HG03558 (cell line): Measurements from ENCODE around the gene PRODH.
"Not testable (repeated sequence)": the region's sequence is repeated elsewhere in the genome, so short reads cannot be mapped to it uniquely, and the experiment has no call there.

Source experiments
- ATAC-seq: cut with Tn5 transposase; IDR thresholded peaks from one replicate; pipeline ENCODE4 v1.9.1; 2021; ENCODE audit warnings: moderate number of reproducible peaks; ENCODE audit not compliant: unreplicated experiment; ENCODE audit errors: extremely low read depth

The PRODH gene, protein sequence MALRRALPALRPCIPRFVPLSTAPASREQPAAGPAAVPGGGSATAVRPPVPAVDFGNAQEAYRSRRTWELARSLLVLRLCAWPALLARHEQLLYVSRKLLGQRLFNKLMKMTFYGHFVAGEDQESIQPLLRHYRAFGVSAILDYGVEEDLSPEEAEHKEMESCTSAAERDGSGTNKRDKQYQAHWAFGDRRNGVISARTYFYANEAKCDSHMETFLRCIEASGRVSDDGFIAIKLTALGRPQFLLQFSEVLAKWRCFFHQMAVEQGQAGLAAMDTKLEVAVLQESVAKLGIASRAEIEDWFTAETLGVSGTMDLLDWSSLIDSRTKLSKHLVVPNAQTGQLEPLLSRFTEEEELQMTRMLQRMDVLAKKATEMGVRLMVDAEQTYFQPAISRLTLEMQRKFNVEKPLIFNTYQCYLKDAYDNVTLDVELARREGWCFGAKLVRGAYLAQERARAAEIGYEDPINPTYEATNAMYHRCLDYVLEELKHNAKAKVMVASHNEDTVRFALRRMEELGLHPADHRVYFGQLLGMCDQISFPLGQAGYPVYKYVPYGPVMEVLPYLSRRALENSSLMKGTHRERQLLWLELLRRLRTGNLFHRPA

DNA sequence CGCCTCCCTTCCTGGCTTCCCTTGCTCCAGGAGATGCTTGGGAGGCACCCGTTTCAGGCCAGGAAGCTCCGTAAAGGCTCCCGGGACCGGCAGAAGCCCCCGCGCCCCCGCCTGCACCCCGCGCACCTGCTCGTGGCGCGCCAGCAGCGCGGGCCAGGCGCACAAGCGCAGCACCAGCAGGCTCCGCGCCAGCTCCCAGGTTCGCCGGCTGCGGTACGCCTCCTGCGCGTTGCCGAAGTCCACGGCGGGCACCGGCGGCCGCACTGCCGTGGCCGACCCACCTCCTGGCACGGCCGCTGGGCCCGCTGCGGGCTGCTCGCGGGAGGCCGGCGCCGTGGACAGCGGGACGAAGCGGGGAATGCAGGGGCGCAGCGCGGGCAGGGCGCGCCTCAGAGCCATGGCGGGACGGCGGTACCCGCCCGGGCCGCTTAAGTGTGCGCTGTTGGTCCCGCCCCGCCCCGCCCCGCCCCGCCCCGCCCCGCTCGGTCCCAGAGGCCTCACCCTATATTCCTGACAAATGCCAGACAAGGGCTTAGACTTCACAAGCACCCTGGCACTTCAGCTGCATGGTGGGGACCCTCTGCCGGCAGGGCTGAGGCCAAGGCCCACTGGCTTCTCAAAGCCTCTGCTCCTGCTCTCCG lies at the start of gene PRODH:
Gene PRODH, minus strand, starts transcription at position 405 of the 641 bp plus-strand sequence. Its CDS starts 6 bp downstream, at position 399.
- no peak for ATAC-seq

DNA sequence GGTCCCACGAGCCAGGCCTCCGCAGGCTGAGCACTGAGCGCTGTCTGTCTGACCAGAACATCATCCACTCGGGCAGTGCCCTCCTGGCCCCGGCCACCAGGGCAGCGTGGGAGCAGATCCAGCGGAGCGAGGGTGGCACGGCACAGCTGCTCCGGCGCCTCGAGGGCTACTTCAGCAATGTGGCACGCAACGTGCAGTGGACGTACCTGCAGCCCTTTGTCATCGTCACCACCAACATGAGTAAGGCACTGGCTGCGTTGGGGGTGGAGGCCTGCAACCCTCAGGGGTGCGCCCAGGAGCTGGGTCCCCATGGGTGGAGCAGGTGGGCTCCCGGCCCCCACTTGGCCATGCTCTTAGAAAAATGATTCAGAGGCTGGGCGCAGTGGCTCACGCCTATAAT lies 49.7 kb upstream of the PRODH start:
- ATAC-seq = no peak

DNA sequence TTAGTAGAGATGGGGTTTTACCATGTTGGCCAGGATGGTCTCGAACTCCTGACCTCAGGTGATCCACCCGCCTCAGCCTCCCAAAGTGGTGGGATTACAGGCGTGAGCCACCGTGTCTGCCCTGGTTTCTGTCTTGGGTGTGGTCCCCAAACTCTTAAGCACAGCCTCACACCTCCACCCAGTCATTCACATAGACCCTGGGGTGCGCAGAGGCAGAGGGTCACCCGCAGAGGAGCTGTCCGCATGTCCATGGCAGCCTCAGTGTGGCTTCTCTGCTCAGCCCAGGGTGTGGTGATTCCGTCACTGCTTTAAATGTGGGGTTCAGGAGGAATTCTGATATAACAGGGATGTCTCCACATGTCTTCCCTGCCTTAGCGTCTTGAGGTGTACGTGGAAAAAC lies 48.5 kb upstream of the PRODH start:
- no peak for ATAC-seq

DNA sequence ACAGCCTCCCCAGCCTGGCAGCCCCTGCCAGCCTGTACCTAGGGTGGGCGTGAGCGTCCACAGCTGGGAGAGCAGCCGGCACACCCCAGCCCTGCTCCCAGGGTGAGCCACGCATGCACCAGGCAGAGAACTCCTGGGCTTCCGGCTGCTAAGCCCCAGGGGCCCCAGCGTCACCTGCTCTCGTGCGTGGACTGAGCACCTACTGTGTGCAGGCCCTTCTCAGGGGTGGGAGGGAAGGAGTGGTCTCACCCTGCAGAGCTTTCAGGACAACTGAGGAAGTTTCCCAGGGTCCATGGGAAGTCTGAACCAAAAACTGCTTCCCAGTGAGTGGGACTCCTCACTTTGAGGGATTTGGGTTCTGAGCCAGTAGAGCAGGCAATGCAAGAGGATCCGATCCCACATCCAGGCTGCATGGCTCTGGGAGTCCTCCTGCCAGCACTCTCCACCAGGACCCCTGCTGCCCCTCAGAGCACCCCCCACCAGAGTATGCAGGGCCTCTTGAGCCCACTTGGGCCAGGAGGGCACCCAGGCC lies 47.1 kb upstream of the PRODH start:
- ATAC-seq = no peak

DNA sequence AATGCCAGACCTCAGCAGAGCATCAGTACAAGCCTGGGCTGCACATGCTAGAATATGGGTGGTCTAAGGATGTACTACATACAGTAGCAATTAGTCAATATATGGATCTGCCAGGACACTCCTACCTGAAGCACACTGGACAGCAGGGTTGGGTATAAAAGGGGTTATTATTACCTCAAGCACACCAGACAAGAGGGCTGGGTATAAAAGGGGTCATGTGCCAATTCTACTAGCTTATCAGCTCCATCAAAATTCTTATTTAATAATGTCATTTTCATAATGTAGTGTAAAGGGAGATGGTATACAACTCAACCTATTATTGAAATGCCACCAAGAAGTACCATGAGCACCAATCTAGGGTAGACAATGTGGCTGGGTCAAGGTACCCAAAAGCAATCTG lies 44.7 kb upstream of the PRODH start:
- ATAC-seq = no peak

DNA sequence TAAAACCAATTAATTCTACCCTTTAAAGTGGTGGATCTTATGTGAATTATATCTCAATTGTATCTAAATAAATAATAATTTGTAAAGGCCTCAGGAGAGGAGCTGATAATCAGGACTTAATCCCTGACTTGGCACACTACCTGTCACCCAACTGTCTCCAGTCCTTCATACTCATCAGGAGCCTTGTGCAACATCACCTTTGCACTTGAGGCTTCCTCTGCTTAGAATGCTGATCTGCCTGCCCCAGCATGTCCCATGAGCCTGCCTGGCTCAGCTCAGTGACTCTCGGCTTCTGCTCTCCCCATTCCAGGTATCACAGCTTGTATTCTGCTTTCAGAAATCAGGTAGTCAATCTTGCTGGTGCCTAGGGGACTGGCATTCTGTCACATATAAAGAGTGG lies 43.9 kb upstream of the PRODH start:
- ATAC-seq = no peak

DNA sequence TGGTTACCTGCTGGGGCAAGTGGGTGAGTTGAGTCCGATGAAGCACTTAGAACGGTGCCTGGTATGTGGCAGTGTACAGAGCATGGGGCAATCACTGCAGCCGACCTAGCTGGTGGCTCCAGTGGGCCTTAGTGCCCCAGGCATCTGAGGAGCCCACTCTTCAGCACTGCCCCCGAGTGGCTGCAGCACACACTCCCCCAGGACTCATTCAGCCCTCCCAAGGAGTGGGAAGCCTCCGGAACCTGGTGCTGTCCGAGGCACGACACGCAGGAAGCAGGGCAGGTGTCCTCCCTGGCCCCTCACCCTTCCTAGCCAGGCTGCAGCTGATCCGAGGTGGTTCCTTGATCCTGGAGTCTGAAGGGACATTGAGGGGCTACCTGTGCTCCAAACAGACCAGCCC lies 42.4 kb upstream of the PRODH start:
- no peak for ATAC-seq

DNA sequence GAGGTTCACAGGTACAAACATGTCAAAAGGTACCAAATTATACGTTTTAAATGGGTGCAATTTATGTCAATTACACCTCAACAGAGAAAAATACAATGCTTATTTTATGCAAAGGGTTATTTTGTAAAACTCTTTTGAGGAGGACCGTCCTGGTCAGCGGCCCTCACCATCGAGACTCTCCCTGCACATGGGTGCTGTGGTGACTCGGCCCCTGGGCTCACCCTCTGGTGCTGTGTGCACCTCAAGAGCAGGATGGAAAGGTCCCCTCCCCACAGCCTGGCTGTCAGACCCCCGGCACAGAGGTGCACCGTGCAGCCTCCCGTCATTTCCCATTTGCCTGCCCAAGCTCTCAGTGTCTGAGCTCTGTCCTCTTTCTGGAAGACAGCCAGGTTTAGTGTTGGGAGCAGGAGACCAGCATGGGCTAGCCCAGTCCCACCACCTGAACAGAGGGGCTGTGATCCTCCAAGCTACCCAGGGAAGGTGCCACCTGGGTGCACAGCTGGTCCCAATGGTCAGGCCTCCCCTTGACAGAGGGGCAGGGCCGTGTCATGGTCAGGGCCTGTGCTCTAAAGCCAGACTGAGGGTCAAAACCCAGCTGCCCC lies 41.8 kb upstream of the PRODH start:
- no peak for ATAC-seq

DNA sequence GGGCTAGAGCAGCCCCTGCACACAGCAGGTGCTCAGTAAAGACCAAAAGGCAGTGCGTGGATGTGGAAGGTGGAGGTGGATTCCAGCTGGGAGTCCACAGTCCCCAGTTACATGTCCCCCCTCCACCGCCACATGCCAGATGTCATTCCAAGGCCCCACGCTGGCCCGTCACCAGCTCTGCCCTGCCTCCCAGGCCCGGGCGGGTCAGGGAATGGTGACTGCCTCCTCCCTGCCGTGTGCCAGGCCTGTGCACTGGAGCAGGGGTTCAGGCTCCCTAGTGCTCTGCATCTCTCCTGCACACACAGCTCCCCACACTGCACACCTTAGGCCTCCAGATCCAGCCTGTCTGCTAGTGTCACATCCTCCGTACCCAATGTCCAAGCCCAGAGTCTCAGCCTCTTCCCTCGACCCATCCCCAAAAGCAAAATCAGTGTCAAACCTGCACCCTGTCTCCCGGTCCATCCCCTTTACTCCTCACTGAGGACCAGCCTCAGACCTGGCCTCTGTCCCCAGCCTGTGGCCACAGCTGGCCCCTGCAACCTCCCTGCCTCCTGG lies 40.2 kb upstream of the PRODH start:
- no peak for ATAC-seq

DNA sequence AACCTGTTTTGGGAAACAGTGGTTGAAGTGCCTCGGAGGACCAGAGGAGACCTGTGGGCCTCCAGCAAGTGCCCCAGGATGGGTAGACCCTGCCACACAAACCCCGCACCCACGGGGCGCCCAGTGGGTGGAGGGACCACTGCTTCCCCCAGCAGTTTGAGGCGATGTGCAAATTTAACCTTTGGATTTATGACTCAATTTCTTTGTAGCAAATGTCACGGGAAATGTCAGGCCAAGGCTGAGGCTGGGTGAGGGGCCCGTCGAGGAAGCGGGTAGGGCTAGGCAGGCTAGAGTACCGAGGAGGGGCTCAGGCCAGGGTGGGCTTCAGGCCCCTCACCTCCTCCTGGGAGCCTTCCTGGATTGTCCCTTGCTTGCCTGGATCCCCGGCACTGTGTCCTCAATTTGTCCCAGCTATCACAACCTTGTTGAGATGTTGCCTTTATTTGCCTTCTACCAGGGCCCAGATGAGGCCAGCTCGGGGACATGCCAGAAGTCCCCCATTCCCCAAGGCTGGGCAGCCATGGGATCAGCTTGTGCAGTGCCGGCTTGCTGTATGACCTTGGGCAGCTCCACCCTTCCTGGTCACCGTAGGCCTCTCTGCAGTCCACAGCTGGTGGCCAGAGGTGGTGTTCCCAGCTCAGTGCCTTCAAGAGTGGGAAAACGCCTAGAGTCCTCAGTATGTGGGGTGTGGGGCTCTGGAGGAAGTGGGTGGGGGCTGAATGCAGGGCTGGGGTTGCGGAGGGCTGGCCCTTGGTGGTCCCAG lies 39.5 kb upstream of the PRODH start:
- no peak for ATAC-seq

DNA sequence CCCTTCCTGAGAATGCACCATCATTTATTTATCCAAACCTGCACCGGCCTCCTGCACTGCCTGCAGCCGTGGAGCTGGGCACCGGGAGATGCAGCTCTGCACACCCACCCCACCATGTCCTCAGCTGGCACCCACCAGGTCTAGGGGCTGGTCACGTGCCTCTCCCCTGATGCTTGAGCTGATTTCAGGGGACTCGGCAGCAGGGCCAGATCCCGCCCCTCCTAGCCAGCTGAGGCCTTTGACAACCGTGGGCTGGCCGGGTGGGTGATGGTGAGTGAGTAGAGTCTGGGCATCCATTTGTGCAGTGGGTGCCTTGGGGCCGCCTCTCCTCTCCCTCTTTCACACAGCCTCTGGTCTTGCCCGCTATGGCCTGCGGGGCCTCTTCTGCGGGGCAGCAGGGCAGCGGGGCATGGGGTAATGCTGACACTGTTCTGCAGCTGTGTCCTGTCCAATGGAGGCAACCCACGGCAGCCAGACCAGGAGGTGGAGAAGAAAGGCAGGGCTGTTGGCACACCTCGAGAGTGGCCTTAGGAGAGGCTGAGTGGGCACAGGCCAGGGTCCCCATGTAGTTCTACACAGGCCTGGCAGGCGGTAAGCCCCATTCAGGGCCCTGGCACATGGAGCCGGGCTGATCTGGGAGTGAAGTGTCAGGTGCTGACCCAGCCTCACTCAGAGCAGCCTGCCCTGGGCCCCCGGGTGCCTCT lies 38.5 kb upstream of the PRODH start:
- ATAC-seq = no peak

DNA sequence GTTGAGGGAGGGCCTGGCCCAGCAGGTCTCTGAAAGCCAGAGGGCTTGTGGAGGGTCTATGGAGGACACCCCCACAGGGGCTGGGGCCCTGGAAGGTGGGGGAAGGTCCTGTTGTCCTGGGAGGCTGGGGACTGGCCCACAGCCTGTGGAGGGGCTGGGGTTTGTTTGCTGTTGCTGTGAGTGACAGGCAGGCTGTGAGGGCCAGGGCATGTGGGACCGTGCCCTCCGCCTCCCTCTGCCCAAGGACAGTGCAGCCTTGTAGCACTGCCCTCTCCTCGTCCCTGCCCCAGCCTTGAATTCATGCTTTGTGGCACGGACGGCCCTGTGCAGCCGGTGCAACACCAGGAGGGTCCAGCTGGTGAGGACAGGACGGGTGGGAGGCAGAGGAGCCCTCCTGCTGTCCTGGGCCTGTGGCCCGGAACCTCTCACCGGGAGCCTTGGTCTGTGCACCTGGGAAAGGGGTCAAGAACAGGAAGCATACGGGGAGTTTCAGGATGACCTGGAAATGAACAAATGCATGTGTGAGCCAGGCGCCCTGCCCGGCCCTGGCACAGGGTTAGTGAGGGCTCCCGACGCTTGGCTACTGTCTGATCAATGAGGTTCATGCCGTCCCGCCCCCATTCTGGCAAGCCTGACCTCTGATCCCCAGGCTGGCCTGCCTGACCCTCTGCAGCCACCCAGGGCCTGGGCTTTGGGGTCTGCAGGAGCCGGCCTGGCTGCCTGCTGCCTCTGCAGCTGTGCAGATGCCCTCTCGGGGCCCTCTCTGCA lies 37.4 kb upstream of the PRODH start:
- ATAC-seq = no peak

DNA sequence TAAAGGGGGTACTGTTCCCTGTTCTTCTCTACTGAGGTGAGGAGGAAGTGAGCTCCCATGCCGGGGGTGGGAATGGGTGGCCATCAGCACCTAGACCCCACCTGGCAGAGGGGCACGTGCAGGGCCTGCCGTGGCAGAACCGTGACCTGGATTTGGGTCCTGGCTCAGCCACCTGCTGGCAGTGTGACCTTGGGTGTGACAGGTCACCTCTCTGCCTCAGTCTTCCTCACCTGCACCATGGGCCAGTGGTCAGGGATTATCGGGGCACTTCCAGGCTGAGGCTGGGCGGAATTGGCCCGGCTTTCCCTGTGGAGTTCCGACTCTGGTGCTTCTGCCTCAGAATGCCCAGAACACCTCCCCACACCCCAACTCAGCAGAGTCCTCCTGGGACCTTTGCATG lies 36.5 kb upstream of the PRODH start:
- not testable (repeated sequence) for ATAC-seq

DNA sequence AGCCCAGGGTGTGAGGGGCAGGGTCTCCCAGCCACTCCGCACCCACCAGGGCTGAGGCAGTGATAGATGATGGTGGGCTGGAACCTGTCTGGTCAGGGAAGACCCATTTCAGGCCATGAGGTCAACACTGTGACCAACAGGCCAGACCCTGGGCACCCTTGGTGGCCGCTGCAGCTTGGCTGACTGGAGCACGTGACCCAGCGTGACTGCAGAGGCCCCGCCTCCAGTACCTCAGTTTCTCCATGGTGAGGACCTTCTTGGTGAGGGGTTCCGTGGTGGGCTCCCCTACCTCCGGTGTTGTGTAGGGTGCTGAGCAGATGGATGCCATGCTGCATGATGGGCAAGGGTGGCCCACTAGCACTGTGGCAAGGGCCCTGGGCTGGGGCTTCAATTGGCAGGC lies 35.9 kb upstream of the PRODH start:
- not testable (repeated sequence) for ATAC-seq

DNA sequence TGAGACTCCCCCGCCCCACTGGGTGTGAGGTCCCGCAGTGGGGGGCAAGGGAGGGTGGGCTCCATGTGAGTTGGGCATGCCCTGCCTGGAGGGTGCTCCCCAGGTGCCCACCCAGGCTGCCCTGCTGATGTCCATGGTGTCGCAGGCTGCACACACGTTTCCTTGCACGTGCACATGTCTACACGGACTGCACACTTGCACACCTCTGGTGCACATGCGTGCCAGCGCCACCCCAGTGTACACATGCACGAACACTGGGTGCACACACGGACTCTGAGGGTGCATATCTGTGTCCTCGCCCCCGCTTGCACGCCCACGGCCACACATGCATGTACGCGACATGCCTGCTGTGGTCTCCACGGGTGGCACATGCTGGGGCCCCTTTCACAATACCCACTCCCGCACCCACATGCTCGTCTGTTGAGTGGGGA lies 35.2 kb upstream of the PRODH start:
- no peak for ATAC-seq

DNA sequence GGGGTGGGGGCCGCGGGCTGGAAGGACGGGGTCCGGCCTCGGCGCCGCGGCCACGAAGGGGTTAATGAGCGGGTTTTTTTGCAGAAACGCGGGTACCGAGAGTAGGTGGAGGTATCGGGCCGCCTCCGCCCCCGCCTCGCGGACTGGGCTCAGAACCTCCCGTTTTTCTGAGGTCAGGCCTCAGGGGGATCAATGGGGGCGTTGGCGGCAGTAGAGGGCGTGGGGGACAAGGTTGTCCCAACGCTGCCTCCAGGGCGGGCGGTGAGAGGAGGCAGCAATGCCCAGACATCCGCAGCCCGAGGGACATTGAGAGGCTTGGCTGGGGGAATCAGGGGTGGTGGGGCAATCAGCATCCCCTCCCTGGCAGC lies 34.8 kb upstream of the PRODH start:
- ATAC-seq = no peak

DNA sequence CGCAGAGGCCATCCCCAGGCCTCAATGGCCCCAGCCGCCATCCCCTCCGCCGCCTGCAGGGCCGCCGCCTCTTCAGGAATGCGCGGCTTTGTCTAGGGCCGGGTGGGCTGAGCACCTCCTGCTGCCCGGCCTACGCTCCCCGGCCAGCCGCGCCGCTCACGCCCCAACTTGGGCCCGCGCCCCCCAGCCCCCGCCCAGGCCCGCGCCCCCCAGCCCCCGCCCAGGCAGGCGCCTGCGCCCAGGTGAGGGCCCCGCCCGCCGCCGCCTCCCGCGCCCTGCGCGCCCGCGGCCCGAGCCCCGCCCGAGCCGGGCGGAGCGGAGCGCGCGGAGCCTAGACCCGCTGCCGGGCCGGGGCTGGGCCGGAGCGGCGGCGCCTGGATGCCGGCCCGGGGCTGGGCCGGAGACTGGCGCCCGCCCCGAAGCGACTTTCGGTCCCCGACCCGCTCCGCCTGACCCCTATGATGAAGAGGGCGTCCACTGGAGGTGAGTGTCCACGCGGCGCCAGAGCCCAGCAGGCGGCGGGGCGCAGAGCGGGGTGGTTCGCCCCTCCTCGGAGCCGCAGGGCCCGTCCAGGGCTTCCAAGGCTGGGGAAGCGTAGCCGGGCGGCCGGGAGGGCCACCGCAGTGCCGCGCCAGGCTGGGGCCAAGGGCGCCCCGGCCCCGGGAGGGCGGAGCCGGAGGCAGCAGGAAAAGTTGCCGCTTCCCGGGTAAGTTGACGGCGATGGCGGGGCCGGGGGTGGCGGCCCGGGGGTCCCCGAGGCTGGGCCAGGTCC lies 34.3 kb upstream of the PRODH start:
- ATAC-seq = no peak
